ENCODE measurements around the gene ARHGEF2.

Gene ARHGEF2

GRCh38 chr1:155981266-155982088, 3.1 kb upstream of the ARHGEF2 start:
- in situ Hi-C loops (cut with MboI; ENCODE audit: low sequenced_read_pairs) = no loop called here

DNA sequence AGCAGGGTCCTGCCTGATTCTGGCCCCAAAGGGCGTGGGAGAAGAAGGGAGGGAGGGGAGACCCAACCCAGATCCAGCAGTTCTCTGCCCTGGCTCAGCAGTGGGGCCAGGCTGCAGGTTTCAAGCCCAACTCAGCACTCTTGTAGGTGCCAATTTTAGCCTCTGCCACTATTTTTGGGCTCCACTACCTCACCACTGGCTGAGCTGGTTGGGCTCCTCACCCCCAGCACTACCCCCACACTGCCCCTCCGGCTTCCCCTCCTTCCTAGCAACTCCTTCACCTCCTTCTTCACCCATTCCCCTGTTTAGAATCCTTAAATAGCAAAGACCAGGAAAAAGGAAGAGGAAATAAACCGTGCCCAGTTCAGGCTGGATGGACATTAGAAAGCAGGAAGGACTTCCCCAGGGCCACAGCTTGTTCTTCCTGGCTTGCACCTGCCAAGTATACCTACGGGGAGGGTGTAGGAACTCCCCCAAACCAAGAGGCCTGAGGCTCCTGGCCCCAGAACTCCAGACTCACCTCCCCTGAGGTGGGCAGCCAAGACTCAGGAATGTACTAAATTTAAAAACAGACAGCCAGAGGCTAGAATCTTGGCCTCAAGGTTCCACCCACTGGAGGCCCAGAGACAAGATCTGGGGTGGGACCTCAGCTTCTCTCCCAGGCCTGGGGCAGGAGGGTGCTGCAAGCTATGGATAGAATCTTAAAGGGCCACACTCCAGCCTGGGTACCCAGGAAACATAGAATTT, 1.4 kb upstream of the ARHGEF2 start:
- Histone ChIP-seq H3K36me3 (replicated peaks) (no peaks in the 10 kb centered on the region), H3K4me3 (no peak overlapping the region), H3K4me1 (peaks cover 26% of the 10 kb centered on the region), H3K27me3 (ENCODE audit: low read depth) (no peaks in the 10 kb centered on the region), H3K9me3 (no peaks in the 10 kb centered on the region)
- in situ Hi-C loops (cut with MboI; ENCODE audit: low sequenced_read_pairs) = no loop called here
- DNase-seq (ENCODE audit: low spot score in 2 of 2) = no peak

More at GRCh38 chr1:155981266-155982088, 3.1 kb upstream of the ARHGEF2 start:
- DNase-seq (ENCODE audit: low spot score in 2 of 2) = no peak
- H3K36me3 ChIP-seq (replicated peaks) = no peaks in the 10 kb centered on the region
- H3K27me3 ChIP-seq (ENCODE audit: low read depth) = no peaks in the 10 kb centered on the region
- H3K9me3 ChIP-seq = no peaks in the 10 kb centered on the region
- H3K4me3 ChIP-seq = no peak overlapping the region
- H3K4me1 ChIP-seq = peaks cover 20% of the 10 kb centered on the region

- peak in 1 of 2 experiments; percentile 40 for DNase-seq (ENCODE audit: low spot score in 2 of 2)
- Histone ChIP-seq H3K4me1 (peaks cover 26% of the 10 kb centered on the region), H3K27me3 (ENCODE audit: low read depth) (no peaks in the 10 kb centered on the region), H3K9me3 (no peaks in the 10 kb centered on the region), H3K4me3 (peak overlapping the region; percentile 94), H3K36me3 (replicated peaks) (no peaks in the 10 kb centered on the region)
- in situ Hi-C loops (cut with MboI; ENCODE audit: low sequenced_read_pairs) = no loop called here
These were observed 654 bp upstream of the ARHGEF2 start for GRCh38 chr1:155978973-155979429.

- DNase-seq (ENCODE audit: low spot score in 2 of 2) = peak in 1 of 2 experiments; percentile 64
- Histone ChIP-seq H3K9me3 (no peaks in the 10 kb centered on the region), H3K36me3 (replicated peaks) (no peaks in the 10 kb centered on the region; the same call in 1 of the 2 replicates), H3K4me3 (peak overlapping the region; percentile 94), H3K27me3 (ENCODE audit: low read depth) (no peaks in the 10 kb centered on the region), H3K4me1 (peaks cover 19% of the 10 kb centered on the region)
- in situ Hi-C loops (cut with MboI; ENCODE audit: low sequenced_read_pairs) = no loop called here
These were observed 540 bp downstream of the ARHGEF2 start for GRCh38 chr1:155977690-155978324.

DNA sequence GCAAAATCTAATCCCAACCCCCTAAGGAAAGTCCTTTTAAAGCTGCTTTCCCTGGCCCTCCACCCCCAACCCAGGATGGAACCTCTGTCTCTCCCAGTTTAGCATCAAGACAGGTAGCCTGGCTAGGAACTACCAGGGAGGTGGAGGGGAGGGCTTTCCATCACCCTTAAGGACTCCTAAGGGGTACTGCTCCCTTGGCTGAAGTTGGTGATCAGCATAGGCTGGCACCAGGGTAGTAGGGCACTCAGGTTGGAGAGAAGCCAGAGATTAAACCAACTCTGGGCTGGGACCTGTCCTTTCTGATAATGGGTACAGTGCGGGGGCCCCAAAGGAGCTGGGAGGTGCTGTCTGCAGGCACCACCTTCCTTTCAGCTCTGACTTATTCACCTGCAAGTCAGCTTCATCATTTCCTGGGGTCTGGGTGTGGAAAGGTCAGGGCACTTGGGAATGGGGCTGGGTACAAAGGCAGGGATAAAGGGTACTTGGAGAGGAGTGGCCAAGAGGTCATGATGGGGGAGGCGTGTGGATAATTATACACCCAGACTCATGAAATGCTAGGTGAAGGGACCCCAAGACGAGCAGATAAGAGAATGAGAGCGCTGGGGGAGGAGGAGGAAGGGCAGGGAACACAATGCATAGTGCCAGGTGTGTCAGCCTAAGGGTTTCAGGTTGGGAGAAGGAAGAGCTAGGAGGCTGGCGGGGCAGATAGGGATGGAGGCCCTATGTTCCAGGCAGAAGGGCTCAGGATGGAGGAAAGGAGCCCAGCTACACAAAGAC, 1.2 kb downstream of the ARHGEF2 start:
- DNase-seq (ENCODE audit: low spot score in 2 of 2) = no peak
- Histone ChIP-seq H3K4me3 (peak overlapping the region; percentile 94), H3K36me3 (replicated peaks) (no peaks in the 10 kb centered on the region; the same call in 1 of the 2 replicates), H3K27me3 (ENCODE audit: low read depth) (no peaks in the 10 kb centered on the region), H3K4me1 (peaks cover 19% of the 10 kb centered on the region), H3K9me3 (no peaks in the 10 kb centered on the region)
- in situ Hi-C loops (cut with MboI; ENCODE audit: low sequenced_read_pairs) = no loop called here

DNA sequence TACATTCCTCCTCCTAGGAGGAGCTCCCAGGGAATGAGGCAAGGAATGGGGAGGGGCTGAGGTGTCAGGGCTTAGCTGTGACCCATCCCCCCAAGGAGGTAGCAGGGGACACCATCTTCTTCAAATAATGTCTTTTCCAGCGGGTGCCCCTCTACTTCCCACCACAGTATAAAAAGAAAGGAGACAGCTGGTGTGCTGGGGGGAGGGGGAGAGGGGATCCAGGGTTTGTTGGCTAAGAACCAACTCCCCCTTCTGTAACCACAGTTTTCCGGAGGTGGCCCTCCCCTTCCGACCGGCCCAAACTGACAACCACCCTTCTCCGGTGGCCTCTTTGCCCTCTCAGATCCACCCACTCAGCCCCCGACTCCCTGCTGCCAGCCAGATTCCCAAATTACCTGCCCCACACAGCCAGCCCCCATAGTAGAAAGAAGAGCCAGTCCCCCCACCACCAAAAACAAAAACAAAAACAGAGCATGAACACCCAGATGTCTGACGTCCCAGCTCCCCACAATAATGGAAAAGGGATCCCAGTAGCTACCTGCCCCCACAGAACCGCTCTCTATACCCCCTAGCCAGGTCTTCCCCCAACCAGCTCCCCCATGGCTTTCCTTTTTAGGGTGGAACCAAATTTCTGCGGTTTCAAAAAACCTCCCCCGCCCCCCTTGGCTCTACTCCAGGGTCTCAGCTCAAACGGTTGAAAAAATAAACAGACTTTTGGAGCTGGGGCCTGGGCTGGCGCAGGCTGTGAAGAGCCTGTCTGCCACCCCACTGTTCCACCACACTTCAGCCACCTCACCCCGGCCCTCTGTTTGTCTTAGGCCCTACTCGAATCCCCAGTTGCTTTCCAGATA, 2.1 kb downstream of the ARHGEF2 start:
- Histone ChIP-seq H3K36me3 (replicated peaks) (no peaks in the 10 kb centered on the region; the same call in 1 of the 2 replicates), H3K4me3 (peak overlapping the region; percentile 94), H3K9me3 (no peaks in the 10 kb centered on the region), H3K27me3 (ENCODE audit: low read depth) (no peaks in the 10 kb centered on the region), H3K4me1 (peaks cover 19% of the 10 kb centered on the region)
- DNase-seq (ENCODE audit: low spot score in 2 of 2) = peak; percentile 32 to 74
- in situ Hi-C loops (cut with MboI; ENCODE audit: low sequenced_read_pairs) = no loop called here

GRCh38 chr1:155975375-155976061, 2.8 kb downstream of the ARHGEF2 start:
- in situ Hi-C loops (cut with MboI; ENCODE audit: low sequenced_read_pairs) = no loop called here
- Histone ChIP-seq H3K9me3 (no peaks in the 10 kb centered on the region), H3K4me1 (peaks cover 19% of the 10 kb centered on the region), H3K4me3 (peak overlapping the region; percentile 94), H3K27me3 (ENCODE audit: low read depth) (no peaks in the 10 kb centered on the region), H3K36me3 (replicated peaks) (no peaks in the 10 kb centered on the region; the same call in 1 of the 2 replicates)
- DNase-seq (ENCODE audit: low spot score in 2 of 2) = no peak

DNA sequence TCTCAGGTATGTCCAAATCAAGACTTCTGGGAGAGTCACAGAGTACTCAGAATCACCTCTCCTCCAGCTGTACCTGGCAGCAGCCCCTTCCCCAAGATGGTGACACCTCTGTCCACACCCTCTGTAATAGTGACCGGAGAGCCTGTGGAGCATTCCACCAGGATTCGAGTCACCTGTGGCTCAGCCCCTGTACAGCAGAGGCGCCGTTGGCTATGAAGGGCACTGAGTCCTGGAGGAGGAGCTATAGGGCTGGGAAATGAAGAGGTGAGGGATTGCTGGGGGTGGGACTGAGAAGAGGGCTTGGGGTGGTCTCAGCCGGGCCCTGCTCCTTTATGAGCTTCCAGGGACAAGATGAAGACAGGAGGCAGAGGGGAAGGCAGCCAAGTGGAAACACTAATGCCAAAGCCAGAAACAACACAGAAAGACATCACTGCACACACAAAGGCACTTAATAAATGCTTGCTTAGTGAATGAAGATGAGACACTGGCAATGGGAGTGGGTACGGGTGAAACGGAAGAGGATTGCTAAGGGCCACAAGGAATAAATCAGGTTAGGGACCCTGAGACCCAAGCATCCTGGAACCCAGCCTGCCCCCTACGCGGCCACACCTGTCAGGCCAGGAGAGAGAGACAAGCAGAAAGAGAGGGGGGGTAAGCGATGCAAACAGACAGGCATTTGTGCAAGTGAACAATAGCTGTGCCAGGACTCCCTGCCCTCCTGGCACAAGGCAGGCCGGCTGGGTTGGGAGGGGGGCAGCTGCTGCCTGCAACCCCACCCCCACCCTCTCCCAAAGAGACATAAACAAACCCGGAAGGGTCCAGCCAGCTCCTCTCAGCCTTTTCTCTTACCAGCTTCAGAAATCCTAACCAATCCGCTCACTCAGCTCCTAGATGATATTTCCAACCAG, 3.9 kb downstream of the ARHGEF2 start:
- H3K36me3 ChIP-seq (replicated peaks) = peaks cover 3% of the 10 kb centered on the region; the same call in 1 of the 2 replicates
- no peaks in the 10 kb centered on the region for H3K27me3 ChIP-seq (ENCODE audit: low read depth)
- H3K4me1 ChIP-seq = peaks cover 19% of the 10 kb centered on the region
- H3K4me3 ChIP-seq = no peak overlapping the region
- DNase-seq (ENCODE audit: low spot score in 2 of 2) = no peak
- H3K9me3 ChIP-seq = no peaks in the 10 kb centered on the region
- in situ Hi-C loops (cut with MboI; ENCODE audit: low sequenced_read_pairs) = no loop called here

- peaks cover 14% of the 10 kb centered on the region for H3K4me1 ChIP-seq
- H3K27me3 ChIP-seq (ENCODE audit: low read depth) = no peaks in the 10 kb centered on the region
- DNase-seq (ENCODE audit: low spot score in 2 of 2) = no peak
- H3K36me3 ChIP-seq (replicated peaks) = peaks cover 3% of the 10 kb centered on the region; the same call in 1 of the 2 replicates
- H3K4me3 ChIP-seq = no peak overlapping the region
- in situ Hi-C loops (cut with MboI; ENCODE audit: low sequenced_read_pairs) = no loop called here
- H3K9me3 ChIP-seq = no peaks in the 10 kb centered on the region
These were observed 4.6 kb downstream of the ARHGEF2 start for GRCh38 chr1:155973723-155974122.

DNA sequence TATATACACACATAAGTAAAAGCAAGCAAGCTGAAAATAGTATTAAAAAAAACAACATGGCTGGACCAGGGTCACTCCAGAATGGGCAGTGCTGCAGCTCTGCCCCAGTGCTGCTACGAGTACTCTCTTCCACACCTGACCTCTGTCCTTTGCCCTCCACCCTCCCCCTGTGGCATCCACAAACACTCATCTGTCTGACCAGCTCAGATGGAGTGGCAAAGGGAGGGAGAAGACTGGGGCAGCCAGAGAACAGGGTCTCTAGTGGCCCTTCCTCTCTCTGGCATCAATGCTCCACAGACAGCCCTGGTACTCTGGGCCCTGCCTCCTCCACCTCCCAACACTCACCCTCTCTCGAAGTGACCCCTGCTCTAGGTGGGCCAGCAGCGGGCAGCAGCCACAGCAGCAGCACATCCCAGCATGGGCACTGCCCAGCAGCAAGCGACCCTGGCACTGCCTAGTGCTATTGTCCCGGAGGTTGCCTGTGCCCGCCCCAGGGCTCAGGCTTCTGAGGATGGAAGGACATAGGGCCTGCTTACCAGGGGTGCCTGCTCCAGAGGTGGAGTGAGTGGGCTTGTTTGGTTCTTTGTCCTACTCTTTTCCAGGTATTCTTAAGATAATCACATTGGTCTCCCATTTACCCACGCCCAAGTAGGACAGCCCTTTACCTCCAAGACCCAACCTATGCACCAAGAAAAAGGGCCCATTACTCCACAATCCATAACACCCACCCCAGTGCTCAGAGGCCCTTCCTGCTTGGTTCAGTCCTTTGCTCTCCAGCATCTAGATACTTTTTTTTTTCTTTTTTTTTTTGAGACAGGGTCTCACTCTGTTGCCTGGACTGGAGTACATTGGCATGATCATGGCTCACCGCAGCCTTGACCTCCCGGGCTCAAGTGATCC, 6.2 kb downstream of the ARHGEF2 start:
- in situ Hi-C loops (cut with MboI; ENCODE audit: low sequenced_read_pairs) = no loop called here
- H3K4me1 ChIP-seq = peaks cover 12% of the 10 kb centered on the region
- H3K36me3 ChIP-seq (replicated peaks) = peaks cover 9% of the 10 kb centered on the region
- no peak for DNase-seq (ENCODE audit: low spot score in 2 of 2)
- no peak overlapping the region for H3K4me3 ChIP-seq
- H3K9me3 ChIP-seq = no peaks in the 10 kb centered on the region
- H3K27me3 ChIP-seq (ENCODE audit: low read depth) = no peaks in the 10 kb centered on the region

Data from HAP-1 (cell line).